Effector memory CD4-positive, alpha-beta T cell (primary cell): ENCODE data around the gene MLLT11.

ENCODE experiments used
- DNase-seq, 3 donors: peaks; one replicate each; pipeline ENCODE4 v3.0.0-alpha.2; 2020
- H3K27ac ChIP-seq: 2 replicates; pipeline ENCODE4 v1.7.0; 2013; ENCODE audit warnings: mild to moderate bottlenecking, low read length, moderate library complexity; ENCODE audit not compliant: insufficient read depth, poor library complexity, severe bottlenecking
- H3K27me3 ChIP-seq: replicated peaks from 2 replicates; pipeline ENCODE4 v1.7.0; 2013; ENCODE audit warnings: mild to moderate bottlenecking, low read length; ENCODE audit not compliant: insufficient read depth, control insufficient read depth, poor library complexity, severe bottlenecking
- H3K36me3 ChIP-seq: 2 replicates; pipeline ENCODE4 v1.7.0; 2013; ENCODE audit warnings: mild to moderate bottlenecking, low read length, moderate library complexity; ENCODE audit not compliant: control insufficient read depth, insufficient read depth
- H3K4me1 ChIP-seq: 2 replicates; pipeline ENCODE4 v1.7.0; 2013; ENCODE audit warnings: low read length, mild to moderate bottlenecking; ENCODE audit not compliant: control insufficient read depth, insufficient read depth, poor library complexity, severe bottlenecking
- H3K4me3 ChIP-seq: 2 replicates; pipeline ENCODE4 v1.7.0; 2013; ENCODE audit warnings: low read length, low read depth, mild to moderate bottlenecking; ENCODE audit not compliant: insufficient read depth, poor library complexity, severe bottlenecking
- H3K9me3 ChIP-seq: 2 replicates; pipeline ENCODE4 v1.7.0; 2013; ENCODE audit warnings: mild to moderate bottlenecking, low read length, moderate library complexity; ENCODE audit not compliant: control insufficient read depth

The MLLT11 gene

GRCh38 chr1:151037032-151037431 lies 23.2 kb upstream of the MLLT11 start:
- H3K36me3 ChIP-seq, result peaks cover 13% of the 10 kb centered on the region
- no peaks in the 10 kb centered on the region for H3K9me3 ChIP-seq
- no peak overlapping the region for H3K4me3 ChIP-seq
- H3K27me3 ChIP-seq, result no peaks in the 10 kb centered on the region
- no peak for DNase-seq
- no peaks in the 10 kb centered on the region for H3K4me1 ChIP-seq
- H3K27ac ChIP-seq, result no peak overlapping the region

GRCh38 chr1:151039521-151039920 lies 20.7 kb upstream of the MLLT11 start:
- no peak overlapping the region for H3K27ac ChIP-seq
- H3K36me3 ChIP-seq, result peaks cover 3% of the 10 kb centered on the region
- H3K9me3 ChIP-seq, result no peaks in the 10 kb centered on the region
- H3K4me1 ChIP-seq, result no peaks in the 10 kb centered on the region
- no peaks in the 10 kb centered on the region for H3K27me3 ChIP-seq
- no peak overlapping the region for H3K4me3 ChIP-seq
- DNase-seq, result no peak

GRCh38 chr1:151043163-151043562 lies 17.0 kb upstream of the MLLT11 start:
- H3K27me3 ChIP-seq, result no peaks in the 10 kb centered on the region
- H3K27ac ChIP-seq, result no peak overlapping the region
- H3K9me3 ChIP-seq, result no peaks in the 10 kb centered on the region
- peaks cover 8% of the 10 kb centered on the region for H3K4me1 ChIP-seq
- H3K36me3 ChIP-seq, result no peaks in the 10 kb centered on the region
- no peak overlapping the region for H3K4me3 ChIP-seq
- no peak for DNase-seq

GRCh38 chr1:151047591-151047924 lies 12.6 kb upstream of the MLLT11 start, which contains the start of gene C1orf56:
Gene C1orf56, plus strand, starts transcription at chr1:151047751. Its CDS starts 97 bp downstream, at chr1:151047848.
- peak in 2 of 3 donors; percentile 32 to 50 for DNase-seq
- Histone ChIP-seq H3K4me3 (peak within 1 kb of the TSS; percentile 74), H3K27me3 (no peaks in the 10 kb centered on the region), H3K9me3 (no peaks in the 10 kb centered on the region), H3K4me1 (peaks cover 20% of the 10 kb centered on the region), H3K36me3 (peaks cover 12% of the 10 kb centered on the region), H3K27ac (peak within 1 kb of the TSS; percentile 82)

GRCh38 chr1:151047925-151048644 lies 12.1 kb upstream of the MLLT11 start:
- Histone ChIP-seq H3K27ac (peak overlapping the region; percentile 82), H3K36me3 (peaks cover 18% of the 10 kb centered on the region), H3K4me1 (peaks cover 25% of the 10 kb centered on the region), H3K4me3 (peak overlapping the region; percentile 74), H3K27me3 (no peaks in the 10 kb centered on the region), H3K9me3 (no peaks in the 10 kb centered on the region)
- DNase-seq, result peak in 1 of 3 donors; percentile 11

- no peak for DNase-seq
- H3K9me3 ChIP-seq, result no peaks in the 10 kb centered on the region
- H3K36me3 ChIP-seq, result peaks cover 23% of the 10 kb centered on the region
- H3K27me3 ChIP-seq, result no peaks in the 10 kb centered on the region
- peaks cover 30% of the 10 kb centered on the region for H3K4me1 ChIP-seq
- H3K27ac ChIP-seq, result peak overlapping the region; percentile 82
- H3K4me3 ChIP-seq, result peak overlapping the region; percentile 74
These were observed 11.6 kb upstream of the MLLT11 start for GRCh38 chr1:151048645-151049032.

- peaks cover 36% of the 10 kb centered on the region for H3K4me1 ChIP-seq
- DNase-seq, result no peak
- H3K36me3 ChIP-seq, result peaks cover 31% of the 10 kb centered on the region
- no peaks in the 10 kb centered on the region for H3K9me3 ChIP-seq
- H3K4me3 ChIP-seq, result no peak overlapping the region
- no peak overlapping the region for H3K27ac ChIP-seq
- no peaks in the 10 kb centered on the region for H3K27me3 ChIP-seq
These were observed 10.7 kb upstream of the MLLT11 start for GRCh38 chr1:151049458-151049857.

- H3K36me3 ChIP-seq, result peaks cover 38% of the 10 kb centered on the region
- no peaks in the 10 kb centered on the region for H3K27me3 ChIP-seq
- no peaks in the 10 kb centered on the region for H3K9me3 ChIP-seq
- no peak overlapping the region for H3K27ac ChIP-seq
- H3K4me3 ChIP-seq, result no peak overlapping the region
- DNase-seq, result no peak
- peaks cover 43% of the 10 kb centered on the region for H3K4me1 ChIP-seq
These were observed 10.0 kb upstream of the MLLT11 start for GRCh38 chr1:151050051-151050688.

GRCh38 chr1:151051356-151052009 lies 8.7 kb upstream of the MLLT11 start:
- Histone ChIP-seq H3K36me3 (peaks cover 43% of the 10 kb centered on the region), H3K9me3 (no peaks in the 10 kb centered on the region), H3K4me1 (peaks cover 51% of the 10 kb centered on the region), H3K27ac (peak overlapping the region; percentile 4), H3K4me3 (no peak overlapping the region), H3K27me3 (no peaks in the 10 kb centered on the region)
- DNase-seq, result no peak

GRCh38 chr1:151054971-151055547 lies 5.1 kb upstream of the MLLT11 start:
- peaks cover 45% of the 10 kb centered on the region for H3K36me3 ChIP-seq
- peak overlapping the region; percentile 88 for H3K4me3 ChIP-seq
- no peaks in the 10 kb centered on the region for H3K27me3 ChIP-seq
- H3K9me3 ChIP-seq, result no peaks in the 10 kb centered on the region
- DNase-seq, result no peak
- peaks cover 46% of the 10 kb centered on the region for H3K4me1 ChIP-seq
- peak overlapping the region; percentile 98 for H3K27ac ChIP-seq
